HEK293 (cell line): ENCODE results near the gene B3GAT1.

Experiments
- CTCF ChIA-PET: fragments of 350-600 bp; formaldehyde crosslinking; extraction: SDS; loops from one replicate; lab custom pipeline; 2021; ENCODE audit warnings: antibody characterized with exemption; lab: Yijun Ruan, JAX
- POLR2A ChIA-PET: fragments of 300-600 bp; formaldehyde crosslinking; extraction: SDS; loops from one replicate; lab custom pipeline; 2020; ENCODE audit warnings: antibody characterized with exemption, inconsistent platforms; lab: Yijun Ruan, JAX
- H3K27ac ChIP-seq: fragments of 200-500 bp; sonication (Bioruptor generic); 2 replicates; pipeline ENCODE4 v1.5.1; 2014; ENCODE audit warnings: low read depth, low read length, control low read depth, inconsistent platforms; ENCODE audit errors: extremely low read depth
- H3K36me3 ChIP-seq, 2 experiments: fragments of 200-500 bp in 1 of 2; sonication (Bioruptor generic) in 1 of 2; 1 replicate in 1 of 2; 2 replicates in 1 of 2; pipeline ENCODE4 v1.5.1; 2014 to 2017; ENCODE audit warnings: inconsistent platforms in 2 of 2, low read length in 2 of 2; ENCODE audit not compliant: control insufficient read depth in 2 of 2, insufficient read depth in 1 of 2
- H3K4me1 ChIP-seq: fragments of 200-500 bp; sonication (Bioruptor generic); 2 replicates; pipeline ENCODE4 v1.5.1; 2014; ENCODE audit warnings: mild to moderate bottlenecking, low read length, inconsistent platforms; ENCODE audit not compliant: control insufficient read depth, insufficient read depth
- H3K4me3 ChIP-seq: 2 replicates; pipeline ENCODE4 v1.5.1; 2011; ENCODE audit warnings: low read depth, mild to moderate bottlenecking, control low read depth, low read length, moderate library complexity
- H3K9me3 ChIP-seq: fragments of 200-500 bp; sonication (Bioruptor generic); 2 replicates; pipeline ENCODE4 v1.5.1; 2014; ENCODE audit warnings: low read depth, low read length, inconsistent platforms; ENCODE audit not compliant: control insufficient read depth, insufficient read depth
- CTCF ChIP-seq: fragments of 450-650 bp; formaldehyde crosslinking; IDR thresholded peaks from 2 replicates; pipeline ENCODE4 v1.5.1; 2016; ENCODE audit warnings: missing biosample characterization, missing genetic modification characterization
- GLI2 ChIP-seq: fragments of 450-650 bp; formaldehyde crosslinking; IDR thresholded peaks from 2 replicates; pipeline ENCODE4; 2017; ENCODE audit warnings: missing biosample characterization, missing genetic modification characterization, low read depth, borderline replicate concordance
- PRDM6 ChIP-seq: fragments of 450-650 bp; formaldehyde crosslinking; IDR thresholded peaks from 2 replicates; pipeline ENCODE4 v1.5.1; 2017; ENCODE audit warnings: missing biosample characterization, missing genetic modification characterization
- ZBTB11 ChIP-seq: fragments of 450-650 bp; formaldehyde crosslinking; conservative IDR thresholded peaks from 2 replicates; pipeline ENCODE4 v1.5.1; 2016; ENCODE audit warnings: low read depth, missing biosample characterization, missing genetic modification characterization
- ZBTB48 ChIP-seq: fragments of 450-650 bp; formaldehyde crosslinking; IDR thresholded peaks from 2 replicates; pipeline ENCODE4 v1.5.1; 2016; ENCODE audit warnings: missing biosample characterization, missing genetic modification characterization
- ZBTB7A ChIP-seq: fragments of 450-650 bp; formaldehyde crosslinking; IDR thresholded peaks from 2 replicates; pipeline ENCODE4 v1.5.1; 2016; ENCODE audit warnings: low read depth, missing biosample characterization, missing genetic modification characterization
- ZNF140 ChIP-seq: fragments of 450-650 bp; formaldehyde crosslinking; IDR thresholded peaks from 2 replicates; pipeline ENCODE4 v1.5.1; 2016; ENCODE audit warnings: missing biosample characterization, missing genetic modification characterization
- ZNF157 ChIP-seq: fragments of 450-650 bp; formaldehyde crosslinking; IDR thresholded peaks from 2 replicates; pipeline ENCODE4 v1.5.1; 2016; ENCODE audit warnings: missing biosample characterization, missing genetic modification characterization
- ZNF214 ChIP-seq: fragments of 450-650 bp; formaldehyde crosslinking; IDR thresholded peaks from 2 replicates; pipeline ENCODE4 v1.5.1; 2017; ENCODE audit warnings: missing biosample characterization, mild to moderate bottlenecking, missing genetic modification characterization, borderline replicate concordance
- ZNF26 ChIP-seq: fragments of 450-650 bp; formaldehyde crosslinking; IDR thresholded peaks from 2 replicates; pipeline ENCODE4 v1.5.1; 2016; ENCODE audit warnings: missing biosample characterization, missing genetic modification characterization
- ZNF280C ChIP-seq: fragments of 450-650 bp; formaldehyde crosslinking; IDR thresholded peaks from 2 replicates; pipeline ENCODE4 v1.5.1; 2016; ENCODE audit warnings: missing biosample characterization, missing genetic modification characterization
- ZNF473 ChIP-seq: fragments of 450-650 bp; formaldehyde crosslinking; IDR thresholded peaks from 2 replicates; pipeline ENCODE4 v1.5.1; 2017; ENCODE audit warnings: missing biosample characterization, missing genetic modification characterization
- ZNF518A ChIP-seq: fragments of 450-650 bp; formaldehyde crosslinking; conservative IDR thresholded peaks from 2 replicates; pipeline ENCODE4 v1.5.1; 2016; ENCODE audit warnings: low read depth, missing biosample characterization, missing genetic modification characterization
- ZNF580 ChIP-seq: fragments of 450-650 bp; formaldehyde crosslinking; IDR thresholded peaks from 2 replicates; pipeline ENCODE4 v1.5.1; 2016; ENCODE audit warnings: missing biosample characterization, missing genetic modification characterization
- ZNF623 ChIP-seq: fragments of 450-650 bp; formaldehyde crosslinking; IDR thresholded peaks from 2 replicates; pipeline ENCODE4 v1.5.1; 2016; ENCODE audit warnings: missing biosample characterization, missing genetic modification characterization
- ZNF777 ChIP-seq: fragments of 450-650 bp; formaldehyde crosslinking; IDR thresholded peaks from 2 replicates; pipeline ENCODE4 v1.5.1; 2017; ENCODE audit warnings: missing biosample characterization, missing genetic modification characterization, borderline replicate concordance

The B3GAT1 gene

GRCh38 chr11:134449713-134450112, 37.7 kb upstream of the B3GAT1 start:
- H3K4me1 ChIP-seq: no peaks in the 10 kb centered on the region
- no peaks in the 10 kb centered on the region for H3K36me3 ChIP-seq
- no peaks in the 10 kb centered on the region for H3K9me3 ChIP-seq
- H3K4me3 ChIP-seq: no peak overlapping the region
- ChIA-PET CTCF (no interaction called here), POLR2A (no interaction called here)
- no peak overlapping the region for H3K27ac ChIP-seq
- no peak for TF ChIP-seq ZNF777
- no peak for TF ChIP-seq ZNF140 (tag by site-specific recombination)
- no peak for TF ChIP-seq CTCF (tag by site-specific recombination)
- no peak for TF ChIP-seq GLI2
- no peak for TF ChIP-seq ZNF623 (tag by site-specific recombination)
- TF ChIP-seq PRDM6 (tag by site-specific recombination): no peak
- no peak for TF ChIP-seq ZNF280C

- Histone ChIP-seq H3K9me3 (no peaks in the 10 kb centered on the region), H3K4me1 (no peaks in the 10 kb centered on the region), H3K4me3 (no peak overlapping the region), H3K36me3 (no peaks in the 10 kb centered on the region), H3K27ac (no peak overlapping the region)
- POLR2A ChIA-PET: no interaction called here
- no peak for TF ChIP-seq ZNF26 (tag by site-specific recombination)
- TF ChIP-seq ZNF157 (tag by site-specific recombination): no peak
- no peak for TF ChIP-seq ZBTB7A (tag by site-specific recombination)
- no peak for TF ChIP-seq ZNF473 (tag by site-specific recombination)
- no peak for TF ChIP-seq ZBTB11
- TF ChIP-seq ZNF580: no peak
- TF ChIP-seq ZNF518A (tag by site-specific recombination): no peak
- TF ChIP-seq ZBTB48 (tag by site-specific recombination): no peak
- no peak for TF ChIP-seq ZNF214
- CTCF ChIA-PET: no interaction called here
These were observed 37.0 kb upstream of the B3GAT1 start for GRCh38 chr11:134449051-134449450.
